ENCODE results near the gene ALDH1A1. TPM values are rescaled to one million over a fixed set of nuclear protein-coding genes. Genes with fewer than 3 reads are reported as not detected.
A peak's percentile ranks its signal among the peaks of the same experiment; 100 is the strongest.

The ALDH1A1 gene
- total RNA-seq (2021; fragmentation: NEBNext Ultra II Directional; extraction: Animal tissue kit (Norgen Biotek cat#: 25700)) (0.82 and 1.1 TPM in 2 replicates), polyA plus RNA-seq (2011; rRNA removed) (0.39 and 0.50 TPM in 2 replicates), polyA minus RNA-seq (2011; rRNA and poly(A)+ RNA removed) (0.69 and 0.76 TPM in 2 replicates)
- 0.62 TPM for polyA plus RNA-seq (2011; cell fraction: cytosol; rRNA removed)
- 0.24 TPM for polyA plus RNA-seq (2011; cell fraction: nucleus; rRNA removed)
- 1.1 to 2.0 TPM (median 1.3 TPM) in 4 replicates for polyA plus RNA-seq (2012, experiment 1 of 2)
- 0.07 TPM for polyA plus RNA-seq (2012, experiment 2 of 2)
- 1.2 TPM for polyA plus RNA-seq (2013, experiment 1 of 2)
- 1.0 TPM for polyA plus RNA-seq (2013, experiment 2 of 2)
- polyA minus RNA-seq (2011; cell fraction: cytosol; rRNA and poly(A)+ RNA removed), result 1.2 TPM
- not detected for polyA minus RNA-seq (2011; cell fraction: nucleus; rRNA and poly(A)+ RNA removed)
- long read RNA-seq, experiment 1, result 0 reads
- long read RNA-seq, experiment 2, partial matches to known transcripts, result 1 of 1 reads
- long read RNA-seq, experiment 2, other reads (novel, unspliced or antisense), result 0 of 1 reads

GRCh38 chr9:72952914-72953313 lies at the start of gene ALDH1A1:
Gene ALDH1A1 (minus strand): TSS chr9:72953053. CDS start chr9:72953000, 53 bp downstream.
- H4K20me1 ChIP-seq (replicated peaks in 1 of 2; ENCODE audit: control insufficient read depth in 1 of 2, insufficient read depth in 2 of 2, low read length in 2 of 2), result no peaks in the 10 kb centered on the region
- no peaks in the 10 kb centered on the region for H3K9me3 ChIP-seq (ENCODE audit: insufficient read depth in 2 of 2, low read depth in 1 of 2, low read length in 1 of 2)
- no peak within 1 kb of the TSS for H3K23ac ChIP-seq (ENCODE audit: insufficient read length)
- no peak within 1 kb of the TSS for H3K9ac ChIP-seq (replicated peaks in 1 of 4; ENCODE audit: extremely low read depth in 1 of 4, low read depth in 3 of 4, low read length in 3 of 4)
- H2BK12ac ChIP-seq (ENCODE audit: low read depth, low read length), result no peak within 1 kb of the TSS
- ChIA-PET POLR2A (ENCODE audit: partially characterized antibody) (no interaction called here), CTCF (ENCODE audit: partially characterized antibody) (interaction anchor here (7.2 kb wide), 1 partner anchor 20 kb away, joined by 32 read pairs; no protein-coding TSS in a partner anchor)
- H3K18ac ChIP-seq (ENCODE audit: extremely low read depth, low read length), result no peak within 1 kb of the TSS
- no peaks in the 10 kb centered on the region for H3K79me1 ChIP-seq (ENCODE audit: low read depth, low read length)
- H2AFZ ChIP-seq (ENCODE audit: low read length), result peak within 1 kb of the TSS; percentile 85; the same call in 1 of the 2 replicates
- FAIRE-seq (peak; percentile 55), DNase-seq (ENCODE audit: low read depth in 1 of 2, low spot score in 2 of 2) (no peak)
- H3K4ac ChIP-seq (replicated peaks; ENCODE audit: insufficient read length, low read depth, low read length), result no peak within 1 kb of the TSS
- TF ChIP-seq TBP (IDR thresholded peaks at IDR 0.05; ENCODE audit: low read depth, low read length) (no peak), USF2 (IDR thresholded peaks at IDR 0.05; ENCODE audit: low read length) (no peak), HDAC2 (IDR thresholded peaks at IDR 0.05; ENCODE audit: borderline replicate concordance in 1 of 2, low read depth in 2 of 2, low read length in 2 of 2) (no peak), SAP30 (IDR thresholded peaks at IDR 0.05; ENCODE audit: insufficient read depth, insufficient replicate concordance, low read length) (no peak), RAD21 (IDR thresholded peaks at IDR 0.05 in 1 of 2, conservative IDR thresholded peaks at IDR 0.05 in 1 of 2; ENCODE audit: low read depth in 2 of 2, low read length in 2 of 2) (no peak), MAX (IDR thresholded peaks at IDR 0.05) (no peak), BACH1 (IDR thresholded peaks at IDR 0.05; ENCODE audit: low read length) (no peak), POLR2A (IDR thresholded peaks at IDR 0.05; ENCODE audit: control extremely low read depth in 1 of 2, low read depth in 2 of 2, low read length in 2 of 2) (no peak), MAFK (IDR thresholded peaks at IDR 0.05; ENCODE audit: low read depth, low read length) (no peak)
- no peaks in the 10 kb centered on the region for H3K79me2 ChIP-seq (ENCODE audit: control insufficient read depth in 1 of 2, insufficient read depth in 2 of 2, low read length in 2 of 2)
- peaks cover 0 to 3% (median 0%) of the 10 kb centered on the region in 4 experiments; a peak in 1 of 7 replicates for H3K4me1 ChIP-seq (replicated peaks in 1 of 4; ENCODE audit: control insufficient read depth in 3 of 4, insufficient read depth in 4 of 4, low read length in 3 of 4)
- no peak within 1 kb of the TSS for H2BK15ac ChIP-seq (ENCODE audit: low read length)
- H3K27ac ChIP-seq (ENCODE audit: low read depth, low read length), result no peak within 1 kb of the TSS
- H2BK120ac ChIP-seq (replicated peaks; ENCODE audit: low read depth, low read length), result no peak within 1 kb of the TSS
- WGBS, 2 experiments (ENCODE audit: extremely low coverage in 1 of 2, insufficient coverage in 1 of 2, insufficient read length in 1 of 2, insufficient replicate concordance in 2 of 2, low coverage in 1 of 2, low lambda C conversion rate in 2 of 2, missing lambda C conversion rate in 1 of 2), result 53% methylated on average over 9 of the region's 9 CpGs; no CpG with 5 or more reads in 1 of the 2 experiments
- H4K5ac ChIP-seq (ENCODE audit: insufficient read length, low read depth, low read length), result no peak within 1 kb of the TSS
- H2BK5ac ChIP-seq (ENCODE audit: low read depth, low read length), result no peak within 1 kb of the TSS
- no peaks in the 10 kb centered on the region for H3K23me2 ChIP-seq (ENCODE audit: low read depth, low read length)
- H2BK20ac ChIP-seq (ENCODE audit: low read length), result no peak within 1 kb of the TSS
- H3K4me2 ChIP-seq (ENCODE audit: insufficient read depth in 1 of 2, low read depth in 2 of 2, low read length in 2 of 2), result no peak within 1 kb of the TSS; a peak in 1 of 4 replicates
- no peak within 1 kb of the TSS for H4K91ac ChIP-seq (replicated peaks; ENCODE audit: insufficient read length, low read length)
- no peak within 1 kb of the TSS for H3K14ac ChIP-seq (ENCODE audit: insufficient read length)
- no peak within 1 kb of the TSS for H3K4me3 ChIP-seq (ENCODE audit: extremely low read depth in 1 of 4, insufficient read depth in 2 of 4, low read depth in 3 of 4, low read length in 4 of 4)
- no peaks in the 10 kb centered on the region for H3K27me3 ChIP-seq (replicated peaks in 1 of 4; ENCODE audit: control insufficient read depth in 3 of 4, extremely low read depth in 1 of 4, insufficient read depth in 3 of 4, low read length in 3 of 4)
- H3K56ac ChIP-seq (replicated peaks; ENCODE audit: insufficient read length, low read depth, low read length), result no peak within 1 kb of the TSS
- no peak within 1 kb of the TSS for H4K8ac ChIP-seq (ENCODE audit: extremely low read depth, insufficient read depth, low read length)
- no peak within 1 kb of the TSS for H2AK5ac ChIP-seq (ENCODE audit: low read depth, low read length)
- H3K36me3 ChIP-seq (ENCODE audit: control insufficient read depth in 2 of 4, insufficient read depth in 4 of 4, low read length in 3 of 4), result no peaks in the 10 kb centered on the region

Data from H1 (cell line).